GM21786 (cell line): ENCODE results near the gene PPP2R3B.
"Not testable (repeated sequence)": the region's sequence is repeated elsewhere in the genome, so short reads cannot be mapped to it uniquely, and the experiment has no call there.

Experiments
- ATAC-seq: cut with Tn5 transposase; IDR thresholded peaks from one replicate; pipeline ENCODE4 v1.9.1; 2021; ENCODE audit not compliant: unreplicated experiment

PPP2R3B gene

DNA sequence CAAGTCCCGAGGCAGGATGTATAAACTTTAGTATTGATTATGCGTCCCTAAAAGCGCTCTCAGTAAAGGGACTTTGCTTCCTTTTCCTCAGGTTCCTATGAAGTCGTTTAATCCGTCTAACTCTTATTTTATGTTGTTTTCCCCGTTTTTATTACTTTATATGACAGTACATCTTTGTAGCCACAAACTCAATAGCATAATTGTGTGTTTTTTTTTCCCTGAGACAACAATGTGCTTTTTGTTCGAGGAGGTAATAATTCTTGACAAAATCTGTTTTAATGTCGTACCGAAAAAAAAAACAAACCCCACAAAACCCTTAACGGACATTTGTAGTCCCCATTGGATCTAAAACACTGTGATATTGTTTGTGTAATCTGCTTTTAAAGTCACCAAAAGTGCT is 17.9 kb upstream of the PPP2R3B start:
- ATAC-seq = no peak

- ATAC-seq = no peak
Observed at GRCh38 chrX:402857-403256, 16.1 kb upstream of the PPP2R3B start.

- no peak for ATAC-seq
Observed at GRCh38 chrX:400258-400657, 13.6 kb upstream of the PPP2R3B start.

- ATAC-seq = no peak
Observed at GRCh38 chrX:397575-397974, 10.9 kb upstream of the PPP2R3B start.

DNA sequence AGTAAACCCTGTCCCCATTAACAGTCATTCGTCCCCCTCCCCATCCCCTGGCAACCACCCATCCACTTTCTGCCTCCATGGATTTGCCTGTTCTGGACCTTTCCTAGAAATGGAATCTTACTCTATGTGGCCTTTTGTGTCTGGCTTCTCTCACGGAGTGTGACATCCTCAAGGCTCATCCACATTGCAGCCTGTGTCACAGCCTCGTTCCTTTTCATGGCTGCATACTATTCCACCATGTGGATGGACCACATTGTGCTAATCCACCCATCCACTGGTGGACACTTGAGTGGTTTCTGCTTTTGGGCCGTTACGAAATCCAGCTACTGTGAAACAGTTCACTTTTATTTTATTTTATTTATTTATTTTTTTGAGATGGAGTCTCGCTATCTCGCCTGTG is 8.1 kb upstream of the PPP2R3B start:
- ATAC-seq = no peak

GRCh38 chrX:392575-392846 is 5.8 kb upstream of the PPP2R3B start:
- ATAC-seq = no peak

DNA sequence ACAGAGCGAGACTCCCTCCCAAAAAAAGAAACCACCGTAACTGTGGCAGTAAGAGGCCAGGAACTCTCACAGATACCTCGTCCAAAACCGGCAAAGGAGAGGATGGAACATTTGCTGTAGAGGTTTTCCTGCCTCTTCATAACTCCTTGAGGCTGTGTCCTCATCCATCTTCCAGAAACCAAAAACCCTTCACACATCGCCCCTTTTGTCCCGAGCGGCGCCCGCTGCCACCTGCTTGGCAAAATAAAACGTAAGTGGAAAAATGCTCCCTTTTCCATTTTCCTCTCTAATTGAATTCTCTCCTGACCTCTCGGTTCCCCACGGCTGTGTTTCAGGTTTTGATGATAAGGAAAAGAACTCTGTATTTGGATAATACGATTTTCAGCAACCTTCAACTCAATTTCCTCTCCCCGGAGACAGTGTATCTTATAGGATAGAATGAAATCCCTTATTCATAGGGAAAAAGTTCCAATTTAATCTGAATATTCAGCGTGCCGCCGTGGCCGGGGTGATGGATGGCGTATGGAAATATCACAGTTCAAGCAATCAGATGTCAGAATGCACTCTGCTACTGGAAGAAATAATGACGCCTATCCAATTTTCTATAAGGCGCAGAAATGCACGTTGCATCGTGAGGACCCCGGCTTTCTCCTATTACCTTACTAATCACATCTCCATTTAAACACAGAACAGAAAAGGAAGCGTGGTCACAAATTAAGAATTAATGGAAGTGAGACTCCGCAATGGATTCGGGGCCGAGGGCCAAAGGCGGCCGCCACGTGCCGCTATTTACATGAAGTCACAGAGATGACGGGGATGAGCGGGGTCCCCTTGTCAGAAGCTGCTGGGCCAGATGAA is 5.2 kb upstream of the PPP2R3B start:
- ATAC-seq = no peak

- ATAC-seq = no peak
Observed at GRCh38 chrX:390459-390858, 3.8 kb upstream of the PPP2R3B start.

GRCh38 chrX:389021-389441 is 2.3 kb upstream of the PPP2R3B start:
- ATAC-seq = no peak

DNA sequence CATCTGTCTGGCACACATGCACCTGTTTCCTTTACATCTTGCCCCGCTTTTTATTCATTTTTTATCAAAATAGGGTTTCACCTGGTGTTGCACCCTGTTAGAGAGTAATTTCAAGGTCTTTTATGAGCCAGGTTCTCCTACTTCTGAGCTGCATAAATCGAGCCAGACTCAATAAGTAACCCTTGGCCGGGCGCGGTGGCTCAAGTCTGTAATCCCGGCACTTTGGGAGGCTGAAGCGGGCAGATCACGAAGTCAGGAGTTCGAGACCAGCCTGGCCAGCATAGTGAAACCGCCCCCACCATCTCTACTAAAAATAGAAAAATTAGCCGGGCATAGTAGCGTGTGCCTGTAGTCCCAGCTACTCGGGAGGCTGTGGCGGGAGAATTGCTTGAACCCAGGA is 1.0 kb upstream of the PPP2R3B start:
- ATAC-seq = no peak

- ATAC-seq = peak; percentile 22
Observed at GRCh38 chrX:386239-386767, 404 bp downstream of the PPP2R3B start.

- not testable (repeated sequence) for ATAC-seq
Observed at GRCh38 chrX:385736-386135, 971 bp downstream of the PPP2R3B start.

- ATAC-seq = no peak
Observed at GRCh38 chrX:384861-385260, 1.8 kb downstream of the PPP2R3B start.

DNA sequence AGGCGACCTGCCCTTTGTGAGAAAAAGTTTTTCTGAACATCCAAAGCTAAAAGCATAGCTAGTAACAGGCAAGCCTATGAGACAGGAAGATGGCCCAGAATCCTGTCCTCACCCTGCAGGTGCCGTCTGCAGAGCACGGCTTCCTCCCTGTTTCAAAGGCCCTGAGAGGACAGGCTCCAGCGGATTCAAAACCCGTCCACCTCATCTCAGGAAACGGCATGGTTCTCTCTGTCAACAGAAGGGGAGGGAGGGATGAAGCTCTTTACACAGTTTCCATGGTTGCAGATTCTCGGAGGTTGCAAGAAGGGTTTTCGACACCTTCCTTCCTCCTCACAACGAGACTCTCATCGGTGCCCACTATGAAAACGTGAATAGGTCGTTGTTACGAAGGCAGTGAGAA is 8.3 kb downstream of the PPP2R3B start:
- ATAC-seq = no peak

GRCh38 chrX:376206-376605 is 10.5 kb downstream of the PPP2R3B start:
- ATAC-seq = not testable (repeated sequence)

DNA sequence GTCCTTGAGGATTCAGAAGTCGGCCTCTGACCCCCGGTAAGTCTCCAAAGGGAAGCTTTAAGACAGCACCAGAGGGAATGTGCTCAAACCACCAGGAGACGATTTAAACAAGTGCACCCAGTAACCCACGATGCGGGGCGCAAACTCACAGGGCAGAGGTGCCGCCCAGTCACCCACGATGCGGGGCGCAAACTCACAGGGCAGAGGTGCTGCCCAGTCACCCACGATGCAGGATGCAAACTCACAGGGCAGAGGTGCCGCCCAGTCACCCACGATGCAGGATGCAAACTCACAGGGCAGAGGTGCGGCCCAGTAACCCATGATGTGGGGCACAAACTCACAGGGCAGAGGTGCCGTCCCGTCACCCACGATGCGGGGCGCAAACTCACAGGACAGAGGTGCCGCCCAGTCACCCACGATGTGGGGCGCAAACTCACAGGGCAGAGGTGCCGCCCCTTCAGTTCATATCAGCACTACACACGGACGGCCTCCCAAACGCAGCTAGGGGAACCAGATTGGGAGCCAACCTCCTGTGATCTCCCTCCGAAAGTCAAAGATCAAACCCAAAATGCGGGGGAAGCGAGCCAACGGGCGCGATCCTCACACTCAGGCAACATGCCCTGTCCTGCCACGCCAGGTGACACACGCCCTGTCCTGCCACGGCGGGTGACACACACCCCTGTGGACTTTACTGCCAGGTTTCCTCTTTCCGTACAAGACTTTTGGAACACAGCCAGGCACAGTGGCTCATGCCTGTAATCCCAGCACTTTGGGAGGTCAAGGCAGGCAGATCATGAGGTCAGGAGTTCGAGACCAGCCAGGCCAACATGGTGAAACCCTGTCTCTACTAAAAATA is 11.3 kb downstream of the PPP2R3B start:
- no peak for ATAC-seq

- ATAC-seq = no peak
Observed at GRCh38 chrX:374596-374995, 12.1 kb downstream of the PPP2R3B start.

- ATAC-seq = no peak
Observed at GRCh38 chrX:373641-374471, 12.9 kb downstream of the PPP2R3B start.

GRCh38 chrX:372856-373640 is 13.7 kb downstream of the PPP2R3B start:
- ATAC-seq = no peak

DNA sequence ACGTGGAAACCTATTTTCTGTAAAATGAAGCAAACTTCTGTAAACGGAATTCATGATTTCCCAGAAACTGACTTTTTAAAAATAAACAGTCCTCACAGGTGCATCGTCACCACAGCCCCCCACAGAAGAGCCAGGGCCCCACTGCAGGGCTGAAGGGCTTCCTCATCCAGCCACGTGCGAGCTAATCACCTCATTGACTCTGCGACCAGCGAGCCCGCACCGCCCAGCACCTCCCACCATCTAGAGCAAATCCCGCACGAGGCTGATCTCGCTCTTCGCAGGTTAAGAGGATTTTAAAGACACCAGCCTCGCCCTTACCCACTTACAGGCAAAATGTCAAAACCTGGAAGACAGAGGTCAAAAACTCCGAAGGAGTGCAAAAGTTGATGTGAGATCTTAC is 14.8 kb downstream of the PPP2R3B start:
- no peak for ATAC-seq
